ENCODE measurements around the gene ARAP1.

- no peak for TF ChIP-seq YY1 (IDR thresholded peaks at IDR 0.05; ENCODE audit: insufficient read depth, insufficient read length)
- no peak for TF ChIP-seq SUZ12 (IDR thresholded peaks at IDR 0.05; ENCODE audit: extremely low read depth, insufficient read depth, insufficient read length)
- no peak for TF ChIP-seq ZNF274 (IDR thresholded peaks at IDR 0.05; ENCODE audit: low read depth, low read length)
These were observed 28.1 kb downstream of the ARAP1 start for GRCh38 chr11:72724021-72724551.
